Cerebellar nuclear complex (tissue), 1 donor: ENCODE measurements around the gene ATP9A.
A peak's percentile ranks its signal among the peaks of the same experiment; 100 is the strongest.
"Not testable (repeated sequence)": the region's sequence is repeated elsewhere in the genome, so short reads cannot be mapped to it uniquely, and the experiment has no call there.

ENCODE experiments used
- DNase-seq, 2 experiments: peaks; one replicate each; lab custom pipeline; 2025; lab: John Stamatoyannopoulos, UW

The ATP9A gene

DNA sequence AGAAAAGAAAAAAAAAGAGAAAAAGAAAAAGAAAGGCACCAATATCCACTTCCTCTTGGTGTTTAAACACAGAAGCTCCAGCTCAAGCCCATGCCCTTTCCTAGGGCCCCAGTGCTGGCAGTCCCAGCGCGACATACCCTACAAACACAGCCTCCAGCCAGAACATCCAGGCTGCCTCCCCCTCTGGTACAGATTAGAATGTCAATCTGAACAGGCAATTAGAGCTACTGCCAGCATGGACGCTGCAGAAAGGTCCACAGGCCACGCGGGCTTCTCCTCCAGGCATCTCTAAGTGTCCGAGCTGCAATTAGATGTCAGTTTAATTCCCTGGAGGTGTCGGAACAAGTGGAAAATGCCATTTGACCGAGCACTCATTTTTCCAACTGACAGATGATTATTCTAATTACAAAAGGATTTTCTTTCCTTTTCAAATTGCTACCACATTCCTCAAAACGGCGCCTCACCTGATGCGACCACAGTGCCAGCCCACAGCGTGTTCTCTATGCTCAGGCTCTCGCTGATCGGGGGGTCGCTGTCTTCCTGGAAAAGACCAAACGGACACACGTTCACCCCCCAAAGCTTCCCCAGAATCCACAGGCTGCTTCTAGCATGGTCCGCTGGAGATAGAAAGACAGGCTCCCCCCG is 79.5 kb downstream of the ATP9A start:
- DNase-seq: no peak

GRCh38 chr20:51687630-51688029 is 80.6 kb downstream of the ATP9A start:
- DNase-seq: no peak

DNA sequence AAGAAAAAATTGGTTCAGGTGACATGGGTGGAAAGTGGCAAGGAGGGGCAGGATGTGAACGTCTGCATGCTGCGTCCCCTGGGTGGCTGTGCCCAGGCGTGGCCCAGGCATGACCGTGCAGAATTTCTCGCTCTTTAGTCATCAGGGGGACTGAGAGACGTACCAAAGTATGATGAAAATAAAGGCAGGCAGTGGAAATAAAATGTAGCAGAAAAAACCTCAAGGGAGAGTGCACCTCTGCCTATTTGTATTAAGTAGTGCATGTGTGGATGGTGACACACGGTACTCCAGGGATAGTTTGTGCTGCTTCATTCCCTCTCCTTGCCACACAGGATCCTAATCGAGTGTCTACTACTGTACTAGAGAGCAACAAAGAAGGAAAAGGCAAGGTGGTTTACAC is 81.1 kb downstream of the ATP9A start:
- DNase-seq: no peak

GRCh38 chr20:51685494-51685893 is 82.7 kb downstream of the ATP9A start:
- DNase-seq: not testable (repeated sequence)

DNA sequence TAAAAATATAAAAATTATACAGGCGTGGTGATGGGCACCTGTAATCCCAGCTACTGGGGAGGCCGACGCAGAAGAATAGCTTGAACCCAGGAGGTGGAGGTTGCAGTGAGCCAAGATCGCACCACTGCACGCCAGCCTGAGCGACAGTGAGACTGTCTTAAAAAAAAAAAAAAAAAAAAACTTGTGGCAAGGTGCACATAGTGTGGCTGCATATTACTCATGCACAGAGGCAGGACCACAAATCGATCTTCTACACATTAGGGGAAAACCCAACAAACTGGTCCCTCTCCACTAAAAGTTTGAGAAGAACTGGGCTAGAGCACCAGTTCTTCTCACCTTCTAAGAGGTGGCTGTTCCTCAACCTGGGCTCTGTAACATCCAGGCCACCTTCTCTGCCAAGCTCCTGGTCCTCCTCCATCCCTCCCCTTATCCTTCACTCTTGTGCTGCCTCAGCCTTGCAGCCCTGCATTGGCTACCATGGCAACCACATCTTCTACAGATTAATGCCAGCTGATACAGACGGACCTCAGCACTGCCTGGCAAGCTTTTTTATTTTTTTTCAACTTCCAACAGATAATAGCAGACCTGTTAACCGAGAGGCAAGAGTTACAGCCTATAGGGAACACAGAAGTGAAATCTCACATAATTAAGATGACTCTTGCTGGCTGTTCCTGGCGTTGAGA is 88.0 kb downstream of the ATP9A start:
- DNase-seq: no peak

GRCh38 chr20:51679254-51679921 is 88.8 kb downstream of the ATP9A start:
- DNase-seq: no peak

- DNase-seq: peak; percentile 72 to 97
Measured at GRCh38 chr20:51678026-51678697, 90.0 kb downstream of the ATP9A start.

DNA sequence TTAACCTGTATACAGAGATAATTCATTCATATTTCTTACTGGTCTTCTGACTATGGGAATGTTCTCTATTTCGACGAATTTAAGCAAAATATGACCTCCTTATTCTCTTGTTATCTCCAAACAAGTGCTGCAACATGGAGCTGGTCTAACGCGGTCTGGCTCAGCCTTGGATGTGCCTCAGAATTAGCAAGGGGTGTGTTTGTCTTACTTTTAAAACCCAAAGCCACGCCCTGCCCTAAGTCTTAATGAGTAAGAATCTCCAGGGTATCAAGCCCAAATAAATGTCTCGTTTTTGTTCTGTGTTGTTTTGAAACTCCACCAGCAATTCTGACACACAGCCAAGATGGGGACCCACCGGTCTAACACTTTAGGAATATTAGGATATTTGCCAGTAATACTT is 99.2 kb downstream of the ATP9A start:
- no peak for DNase-seq

DNA sequence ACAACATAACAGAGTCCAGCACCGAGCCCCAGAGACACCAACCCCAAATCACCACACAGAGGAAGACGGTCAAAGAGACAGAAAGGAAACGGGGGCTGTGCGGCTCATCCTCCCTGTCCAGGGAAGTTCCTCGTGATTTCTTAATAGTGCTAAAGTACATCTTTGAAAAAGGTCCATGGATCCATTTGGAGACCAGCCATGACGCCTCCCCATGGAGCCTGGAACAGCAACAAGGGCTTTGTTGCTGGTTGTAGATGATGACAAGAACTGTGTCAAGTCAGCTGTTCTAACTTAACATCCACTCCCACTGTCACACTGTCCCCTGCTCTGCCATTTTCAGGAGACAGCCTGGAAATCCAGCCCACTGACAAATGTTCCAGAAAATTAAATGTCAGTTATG is 99.7 kb downstream of the ATP9A start:
- DNase-seq: no peak

DNA sequence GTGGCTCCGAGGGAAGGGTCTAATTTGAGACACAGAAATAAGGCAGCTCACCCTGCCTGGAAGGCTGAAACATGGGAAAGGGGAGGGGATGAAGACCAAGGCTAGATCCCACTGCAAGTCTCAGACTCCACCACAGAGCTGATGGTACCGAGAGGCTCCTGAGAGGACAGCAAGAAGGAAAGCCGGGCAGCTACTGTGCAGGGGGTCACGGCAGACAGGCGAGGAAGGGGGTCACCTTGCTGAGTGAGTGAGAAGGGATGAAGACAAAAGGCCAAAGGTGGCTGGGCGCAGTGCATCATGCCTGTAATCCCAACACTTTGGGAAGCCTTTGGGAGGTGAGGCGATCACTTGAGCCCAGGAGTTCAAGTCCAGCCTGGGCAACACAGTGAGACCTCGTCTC is 100.7 kb downstream of the ATP9A start:
- no peak for DNase-seq

DNA sequence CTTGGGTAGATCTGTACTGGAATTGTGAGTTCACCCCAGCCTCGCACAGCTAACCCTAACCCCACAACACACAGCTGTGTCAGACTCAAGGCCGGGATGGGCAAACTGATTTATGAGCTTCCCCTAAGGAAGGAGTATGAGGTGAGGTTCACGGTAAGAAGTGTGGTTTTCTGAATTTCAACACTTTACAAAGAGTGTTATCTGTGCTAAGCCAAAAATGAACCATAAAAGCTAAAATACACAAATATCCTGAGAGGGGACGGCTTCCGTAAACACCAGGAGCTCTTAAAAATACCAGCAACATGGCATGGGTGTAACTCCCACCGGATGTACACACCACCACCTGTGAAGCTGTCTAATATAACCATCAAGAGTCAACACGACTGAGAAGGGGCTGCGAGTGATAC is 101.2 kb downstream of the ATP9A start:
- no peak for DNase-seq

- DNase-seq: no peak
Measured at GRCh38 chr20:51666126-51666525, 102.1 kb downstream of the ATP9A start.

DNA sequence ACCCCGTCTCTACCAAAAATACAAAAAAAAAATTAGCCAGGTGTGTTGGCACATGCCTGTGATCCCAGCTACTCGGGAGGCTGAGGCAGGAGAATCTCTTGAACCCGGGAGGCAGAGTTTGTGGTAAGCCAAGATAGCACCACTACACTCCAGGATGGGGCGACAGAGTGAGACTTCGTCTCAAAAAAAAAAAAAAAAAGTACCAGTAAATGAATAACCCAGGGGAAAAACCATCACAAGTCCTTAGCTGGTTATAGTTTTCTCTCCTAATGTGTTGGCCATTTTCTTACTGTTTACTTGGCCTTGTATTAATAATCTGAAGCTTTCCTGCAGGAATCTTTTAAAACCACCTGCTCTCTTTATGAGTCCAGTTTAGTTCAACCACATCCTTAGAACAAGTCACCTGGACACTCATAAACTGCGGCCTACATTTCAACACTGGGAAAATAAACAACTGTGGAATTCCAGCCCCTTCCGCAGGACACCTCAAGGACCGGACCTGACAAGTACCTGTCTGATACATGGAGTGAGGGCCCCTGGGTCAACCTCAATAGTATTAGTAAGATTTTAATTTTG is 102.6 kb downstream of the ATP9A start:
- no peak for DNase-seq

GRCh38 chr20:51661609-51662178 is 106.5 kb downstream of the ATP9A start:
- DNase-seq: no peak

GRCh38 chr20:51660672-51661608 is 107.2 kb downstream of the ATP9A start:
- no peak for DNase-seq

DNA sequence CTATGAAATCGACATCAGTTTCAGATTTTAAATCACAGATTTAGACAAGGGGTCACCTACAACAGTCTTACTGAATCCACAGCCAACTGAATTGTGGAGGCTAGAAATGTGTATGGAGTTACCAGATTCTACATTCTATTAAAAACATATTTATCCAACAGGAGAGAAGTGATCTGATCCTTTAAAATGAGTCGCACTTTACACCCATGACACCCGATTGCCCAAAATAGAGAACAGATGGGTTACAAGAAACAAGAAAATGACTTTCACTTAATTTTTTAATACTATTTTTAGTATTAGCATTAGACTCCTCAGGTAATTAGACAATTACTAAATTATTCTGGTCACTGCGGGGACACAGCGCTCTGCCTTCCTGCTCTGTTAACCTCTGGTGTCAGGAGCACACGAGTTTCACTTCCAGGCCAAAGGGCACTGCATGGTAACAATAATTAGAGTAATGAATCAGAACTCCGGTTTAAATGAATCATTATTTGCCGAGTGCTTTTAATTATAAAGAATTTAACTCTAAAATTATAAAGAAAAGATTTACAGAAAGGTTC is 108.6 kb downstream of the ATP9A start:
- no peak for DNase-seq

GRCh38 chr20:51656726-51657260 is 111.4 kb downstream of the ATP9A start:
- peak in 1 of 2 experiments; percentile 34 for DNase-seq

DNA sequence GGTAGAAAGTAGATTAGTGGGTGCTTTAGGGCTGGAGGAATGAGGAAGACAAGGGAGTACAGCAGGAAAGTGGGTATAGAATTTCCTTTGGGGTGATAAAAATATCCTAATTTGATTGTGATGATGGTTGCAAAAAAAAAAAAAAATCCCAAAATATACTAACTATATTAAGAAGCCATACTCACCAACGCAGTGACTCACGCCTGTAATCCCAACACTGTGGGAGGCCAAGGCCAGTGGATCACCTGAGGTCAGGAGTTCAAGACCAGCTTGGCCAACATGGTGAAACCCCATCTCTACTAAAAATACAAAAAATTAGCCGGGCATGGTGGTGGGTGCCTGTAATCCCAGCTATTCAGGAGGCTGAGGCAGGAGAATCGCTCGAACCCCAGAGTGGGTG is 112.1 kb downstream of the ATP9A start:
- DNase-seq: not testable (repeated sequence)

DNA sequence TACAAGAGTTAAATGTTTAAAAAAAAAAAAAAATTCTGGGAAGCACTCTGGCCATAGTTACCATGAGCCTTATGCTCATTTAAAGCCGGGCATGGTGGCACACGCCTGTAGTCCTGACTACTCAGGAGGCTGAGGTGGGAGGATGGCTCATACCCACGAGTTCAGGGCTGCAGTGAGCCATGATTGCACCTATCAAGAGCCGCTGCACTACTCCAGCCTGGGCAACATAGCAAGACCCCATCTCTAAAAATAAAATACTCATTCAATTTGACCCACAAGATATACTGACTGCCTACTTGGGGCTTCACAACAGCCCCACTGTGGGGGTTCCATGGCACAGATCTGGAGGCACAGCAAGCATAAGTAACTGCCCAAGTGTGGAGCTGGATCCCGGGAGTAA is 113.7 kb downstream of the ATP9A start:
- DNase-seq: no peak

- no peak for DNase-seq
Measured at GRCh38 chr20:51654060-51654459, 114.1 kb downstream of the ATP9A start.
